Femur (tissue), 1 donor: Measurements from ENCODE around the gene NOP14.

Experiments used
- DNase-seq: peaks from one replicate; pipeline ENCODE4 v3.0.0-alpha.2; 2017

Gene NOP14

DNA sequence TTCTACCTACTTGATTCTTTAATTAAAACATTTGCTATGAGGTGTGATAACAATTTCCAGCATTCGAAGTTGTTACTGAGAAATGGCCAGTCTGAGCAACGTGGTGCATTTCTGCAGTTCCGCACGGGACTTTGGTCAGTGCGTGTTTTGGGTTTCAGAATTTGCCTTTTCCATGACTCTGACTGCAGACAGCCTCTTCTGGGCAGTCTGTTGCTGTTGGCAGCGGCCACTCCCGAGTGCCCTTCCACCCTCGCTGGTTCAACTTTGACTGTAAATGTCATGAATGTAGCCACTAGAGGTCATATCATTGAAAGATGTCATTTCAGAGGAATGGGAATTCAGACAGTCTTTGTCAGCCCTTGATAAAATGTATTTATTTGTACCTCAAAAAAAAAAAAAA is 53.6 kb downstream of the NOP14 start:
- DNase-seq: no peak

DNA sequence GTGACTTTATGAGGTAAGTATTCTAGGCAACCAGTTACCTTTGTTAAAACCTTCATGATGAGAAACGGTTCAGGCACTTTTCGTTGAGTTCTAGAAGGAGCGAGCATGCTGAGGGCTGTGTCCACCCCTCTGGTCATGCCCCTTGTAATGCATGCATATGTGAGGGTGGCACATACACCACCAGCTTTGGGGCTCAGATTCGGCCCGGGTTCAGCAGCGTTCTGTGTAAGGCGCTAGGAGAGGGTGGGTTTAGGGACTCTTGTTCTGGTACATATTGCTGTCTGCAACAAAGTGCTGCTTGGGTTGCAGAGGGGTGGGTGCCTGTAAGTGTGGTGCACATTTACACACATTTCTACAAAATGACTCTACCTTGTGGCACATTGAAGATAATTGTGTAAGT is 54.5 kb downstream of the NOP14 start:
- DNase-seq: no peak

DNA sequence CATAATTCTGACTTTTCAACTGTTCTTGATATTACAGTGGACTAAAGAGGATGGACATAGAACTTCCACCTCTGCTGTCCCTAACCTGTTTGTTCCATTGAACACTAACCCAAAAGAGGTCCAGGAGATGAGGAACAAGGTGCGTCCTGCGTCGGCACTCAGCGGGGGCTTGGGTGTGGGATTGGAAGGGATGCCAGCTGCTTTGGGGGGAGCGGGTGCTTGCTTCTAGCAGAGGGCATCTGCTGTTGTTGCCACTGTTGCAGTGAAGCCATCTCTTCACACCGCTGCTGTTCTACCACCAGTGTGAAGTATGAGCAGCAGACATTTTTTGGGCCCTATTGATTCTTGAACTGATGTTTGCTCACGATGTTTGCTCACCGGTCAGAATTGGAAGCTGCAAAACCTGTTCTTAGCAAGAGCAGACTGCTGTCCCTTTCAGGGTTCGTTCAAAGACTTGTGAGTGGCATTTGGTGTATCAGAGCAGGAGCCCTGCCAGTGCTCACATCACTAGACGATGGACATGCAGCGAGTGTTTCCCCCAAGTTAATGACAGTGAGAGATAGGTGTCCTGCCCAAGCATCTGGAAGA is 55.4 kb downstream of the NOP14 start:
- no peak for DNase-seq

DNA sequence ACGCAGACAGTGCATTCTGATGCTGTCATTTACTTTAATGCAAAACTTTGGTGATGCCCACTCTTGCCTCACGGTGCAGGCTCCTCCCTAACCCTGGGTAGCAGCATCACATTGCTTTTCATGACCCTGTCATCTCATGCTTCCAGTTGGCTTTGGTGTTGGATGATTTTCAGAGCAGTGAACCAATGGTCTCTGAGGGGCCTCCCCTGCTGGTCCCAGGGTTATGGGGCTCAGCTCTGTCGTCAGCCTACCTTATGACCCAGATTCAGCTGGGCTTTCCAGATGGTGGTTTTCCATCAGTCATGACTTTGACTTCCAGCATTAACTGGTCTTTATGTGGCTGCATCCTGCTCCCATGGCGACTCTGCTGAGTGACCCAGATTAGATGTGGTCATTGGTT is 56.0 kb downstream of the NOP14 start:
- DNase-seq: no peak

DNA sequence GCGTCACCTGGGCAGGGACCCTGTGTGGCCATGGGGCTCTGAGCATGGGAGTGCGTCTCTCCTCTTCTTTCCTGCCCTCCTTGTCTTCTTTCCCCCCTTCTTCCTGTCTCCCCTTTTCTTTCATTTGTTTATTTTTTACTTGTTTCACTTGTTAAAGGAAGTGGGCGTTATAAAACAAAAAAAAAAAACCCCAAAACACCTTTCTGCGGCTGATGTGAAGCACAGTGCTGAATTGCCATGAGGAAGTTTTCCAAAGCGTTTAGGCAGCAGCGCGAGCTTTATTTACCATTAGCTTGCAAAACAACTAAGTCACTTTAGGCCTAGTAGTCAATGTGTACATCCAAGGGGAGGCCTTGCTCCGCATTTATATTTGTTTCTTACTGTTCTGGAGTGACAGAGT is 57.0 kb downstream of the NOP14 start:
- DNase-seq: no peak

DNA sequence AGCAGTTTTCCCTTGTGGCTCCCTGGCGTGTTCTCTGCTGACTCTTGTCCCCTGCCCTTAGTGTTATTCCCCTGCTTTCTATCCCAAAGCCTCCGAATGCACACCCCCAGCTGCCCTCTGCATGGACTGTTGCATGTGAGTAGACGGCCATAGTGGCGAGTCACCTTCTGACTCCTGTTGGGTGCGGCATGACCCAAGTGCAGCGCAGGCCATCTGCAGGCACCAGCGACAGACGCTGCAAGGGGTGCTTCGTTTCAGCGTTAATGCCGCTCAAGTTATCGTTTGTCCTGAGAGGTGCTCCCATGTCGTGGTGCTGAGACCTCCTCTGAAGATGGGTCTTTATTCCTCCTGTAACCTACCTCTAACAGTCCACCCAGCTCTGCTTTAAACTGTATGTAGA is 57.7 kb downstream of the NOP14 start:
- no peak for DNase-seq

DNA sequence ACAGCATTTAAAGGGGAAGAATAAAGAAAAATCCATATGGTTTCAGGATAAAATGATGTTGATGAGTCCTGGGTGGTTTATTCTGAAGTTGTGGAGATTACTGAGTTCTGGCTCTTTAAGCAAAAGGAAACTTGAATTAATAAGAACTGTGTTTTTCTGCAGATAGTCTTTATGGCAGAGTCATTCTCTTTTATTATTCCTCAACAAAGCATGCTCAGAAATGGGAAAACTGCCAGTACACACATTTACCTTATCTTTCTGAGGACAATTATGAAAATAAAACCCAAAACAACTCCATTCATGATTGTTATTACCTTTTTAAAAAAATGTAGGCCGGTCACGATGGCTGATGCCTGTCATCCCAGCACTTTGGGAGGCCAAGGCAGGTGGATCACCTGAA is 61.1 kb downstream of the NOP14 start:
- DNase-seq: no peak

DNA sequence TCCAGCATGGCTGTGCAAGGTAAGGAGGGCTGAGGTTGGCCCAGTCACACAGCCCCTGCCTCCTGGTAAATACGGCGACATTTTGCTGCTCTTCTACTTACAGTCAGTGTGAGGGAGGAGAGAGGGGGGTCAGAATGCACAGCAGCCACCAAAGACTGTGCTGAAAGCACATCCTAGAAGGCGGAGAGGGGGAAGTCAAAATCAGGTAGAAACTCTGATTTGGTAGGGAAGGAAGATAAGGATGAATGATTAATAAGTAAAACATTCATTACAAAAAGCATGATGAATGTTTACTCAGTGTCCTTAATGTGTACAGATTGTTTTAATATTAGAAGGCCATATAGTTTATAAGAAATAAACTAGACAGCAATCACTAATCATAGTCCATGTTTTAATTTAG is 62.0 kb downstream of the NOP14 start:
- no peak for DNase-seq

DNA sequence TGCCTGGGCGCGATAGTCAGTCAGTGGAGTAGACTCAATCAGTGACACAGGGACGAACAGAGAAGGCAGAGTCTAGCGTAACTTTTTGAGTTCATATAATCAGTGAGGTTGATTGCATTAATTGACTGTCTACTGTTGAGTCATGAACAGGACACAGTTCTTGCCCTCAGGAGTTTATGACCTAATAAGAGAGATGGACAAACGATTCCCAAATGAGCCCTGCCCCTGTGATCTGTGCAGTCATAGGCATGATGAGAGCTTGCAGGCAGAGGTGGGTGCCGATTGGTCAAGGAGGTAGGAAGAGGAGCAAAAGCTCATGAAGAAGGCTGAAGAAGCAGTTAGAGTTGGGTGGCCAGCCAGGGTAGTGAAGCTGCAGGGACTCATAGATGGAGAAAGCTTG is 62.5 kb downstream of the NOP14 start:
- no peak for DNase-seq

DNA sequence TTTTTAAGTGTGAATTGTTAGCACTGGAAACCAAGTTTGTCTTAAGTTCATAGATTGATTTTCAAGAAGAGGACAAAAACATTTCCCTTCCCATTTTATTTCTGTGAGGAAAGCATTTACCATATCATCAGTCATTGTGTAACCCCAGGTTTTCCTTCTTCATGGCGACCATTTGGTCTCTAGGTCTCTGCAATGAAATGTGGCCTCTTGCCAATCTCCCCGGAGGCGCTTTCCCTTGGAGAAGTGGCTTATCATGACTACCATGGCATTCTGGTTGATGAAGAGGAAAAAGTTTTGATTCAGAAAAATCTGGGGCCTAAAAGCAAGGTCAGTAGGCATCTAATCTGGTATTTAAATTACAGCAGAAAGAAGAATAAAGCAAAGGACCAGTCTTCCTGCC is 65.2 kb downstream of the NOP14 start:
- no peak for DNase-seq

DNA sequence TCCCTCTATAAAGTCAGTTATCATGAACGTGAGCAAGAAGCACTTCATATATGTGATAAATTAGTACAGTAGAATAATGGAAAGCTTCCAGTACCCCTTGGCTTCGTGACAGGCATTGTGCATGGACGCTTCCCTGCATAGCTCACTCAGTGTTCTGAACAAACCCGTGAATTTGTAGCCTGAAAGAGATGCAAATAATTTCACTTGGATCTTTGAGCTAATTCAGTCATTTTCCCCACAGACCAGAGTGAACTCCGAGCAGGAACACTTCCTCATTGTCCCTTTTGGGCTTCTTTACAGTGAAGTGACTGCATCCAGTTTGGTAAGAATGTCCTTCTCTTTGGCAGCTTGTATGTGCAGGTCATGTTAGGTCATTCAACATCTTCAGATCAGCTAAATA is 69.4 kb downstream of the NOP14 start:
- DNase-seq: no peak

DNA sequence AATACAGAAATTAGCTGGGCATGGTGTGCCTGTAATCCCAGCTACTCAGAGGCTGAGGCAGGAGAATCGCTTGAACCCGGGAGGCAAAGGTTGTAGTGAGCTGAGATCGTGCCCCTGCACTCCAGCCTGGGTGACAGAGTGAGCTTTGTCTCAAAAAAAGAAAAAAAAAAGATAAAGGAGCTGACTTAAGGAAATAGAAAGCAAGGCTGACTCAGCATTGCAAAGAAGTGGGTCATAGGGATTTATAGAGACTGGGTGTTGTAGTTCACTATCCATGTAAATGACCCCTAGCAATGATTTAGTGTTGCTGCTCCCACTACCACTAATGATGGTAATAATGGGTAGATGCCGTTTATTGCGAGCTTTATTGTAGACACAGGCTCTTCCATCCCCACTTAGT is 71.9 kb downstream of the NOP14 start:
- no peak for DNase-seq

DNA sequence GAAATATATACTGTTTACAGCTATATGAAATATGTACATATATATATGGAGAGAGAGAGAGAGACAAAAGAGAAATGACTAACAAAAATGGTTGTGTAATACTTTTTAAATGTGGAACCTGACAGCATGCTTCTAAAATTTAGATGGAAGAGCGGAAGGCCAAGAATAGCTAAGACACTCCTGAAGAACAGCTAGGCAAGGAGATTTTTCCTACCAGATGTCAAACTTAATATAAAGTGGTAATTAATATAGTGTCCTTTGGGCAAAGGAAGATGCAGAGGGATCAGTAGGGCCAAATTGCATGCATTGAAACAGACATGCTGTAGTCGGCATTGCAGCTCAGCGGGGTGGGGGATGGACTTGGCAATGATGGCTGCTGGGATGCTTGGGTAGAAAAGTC is 74.3 kb downstream of the NOP14 start:
- no peak for DNase-seq
